M059J (cell line): ENCODE data around the gene ZNF438. TPM values are rescaled to one million over a fixed set of nuclear protein-coding genes. Genes with fewer than 3 reads are reported as not detected.

Experiments used
- DNase-seq: peaks from one replicate; pipeline ENCODE4 v3.0.0-alpha.2; 2012; ENCODE audit warnings: low read depth
- total RNA-seq: library from RNA; depleted of rRNA; stranded (reverse); fragments of >200 nt; shearing (Covaris generic); gene quantifications from 2 replicates; pipeline ENCODE4 v1.2.3, GENCODE V29; 2014

ZNF438 gene
- total RNA-seq, 1 experiment from 2014 or later, result 3.4 TPM

- DNase-seq, result no peak
These were observed 203.5 kb downstream of the ZNF438 start for GRCh38 chr10:30828164-30828563.

- no peak for DNase-seq
These were observed 204.0 kb downstream of the ZNF438 start for GRCh38 chr10:30827531-30828120.

- no peak for DNase-seq
These were observed 205.0 kb downstream of the ZNF438 start for GRCh38 chr10:30826679-30827078.

GRCh38 chr10:30825495-30825894, 206.2 kb downstream of the ZNF438 start:
- DNase-seq, result no peak

GRCh38 chr10:30825022-30825421, 206.6 kb downstream of the ZNF438 start:
- no peak for DNase-seq

- no peak for DNase-seq
These were observed 208.0 kb downstream of the ZNF438 start for GRCh38 chr10:30823651-30824050.

GRCh38 chr10:30822693-30823465, 208.8 kb downstream of the ZNF438 start:
- no peak for DNase-seq

- DNase-seq, result no peak
These were observed 209.5 kb downstream of the ZNF438 start for GRCh38 chr10:30821994-30822692.

- no peak for DNase-seq
These were observed 210.2 kb downstream of the ZNF438 start for GRCh38 chr10:30821261-30821993.

GRCh38 chr10:30820261-30820991, 211.2 kb downstream of the ZNF438 start:
- DNase-seq, result peak; percentile 68

GRCh38 chr10:30819341-30820181, 212.1 kb downstream of the ZNF438 start:
- DNase-seq, result no peak

GRCh38 chr10:30818854-30819253, 212.8 kb downstream of the ZNF438 start:
- no peak for DNase-seq

- peak; percentile 82 for DNase-seq
These were observed 213.5 kb downstream of the ZNF438 start for GRCh38 chr10:30818010-30818660.

GRCh38 chr10:30817541-30817940, 214.1 kb downstream of the ZNF438 start:
- DNase-seq, result no peak

GRCh38 chr10:30816820-30817171, 214.9 kb downstream of the ZNF438 start:
- DNase-seq, result no peak

GRCh38 chr10:30816159-30816819, 215.4 kb downstream of the ZNF438 start:
- no peak for DNase-seq

- peak; percentile 91 for DNase-seq
These were observed 217.7 kb downstream of the ZNF438 start for GRCh38 chr10:30813872-30814481.

GRCh38 chr10:30812018-30812851, 219.4 kb downstream of the ZNF438 start:
- DNase-seq, result peak; percentile 89
